ENCODE results near the gene ANAPC15.

Gene ANAPC15

DNA sequence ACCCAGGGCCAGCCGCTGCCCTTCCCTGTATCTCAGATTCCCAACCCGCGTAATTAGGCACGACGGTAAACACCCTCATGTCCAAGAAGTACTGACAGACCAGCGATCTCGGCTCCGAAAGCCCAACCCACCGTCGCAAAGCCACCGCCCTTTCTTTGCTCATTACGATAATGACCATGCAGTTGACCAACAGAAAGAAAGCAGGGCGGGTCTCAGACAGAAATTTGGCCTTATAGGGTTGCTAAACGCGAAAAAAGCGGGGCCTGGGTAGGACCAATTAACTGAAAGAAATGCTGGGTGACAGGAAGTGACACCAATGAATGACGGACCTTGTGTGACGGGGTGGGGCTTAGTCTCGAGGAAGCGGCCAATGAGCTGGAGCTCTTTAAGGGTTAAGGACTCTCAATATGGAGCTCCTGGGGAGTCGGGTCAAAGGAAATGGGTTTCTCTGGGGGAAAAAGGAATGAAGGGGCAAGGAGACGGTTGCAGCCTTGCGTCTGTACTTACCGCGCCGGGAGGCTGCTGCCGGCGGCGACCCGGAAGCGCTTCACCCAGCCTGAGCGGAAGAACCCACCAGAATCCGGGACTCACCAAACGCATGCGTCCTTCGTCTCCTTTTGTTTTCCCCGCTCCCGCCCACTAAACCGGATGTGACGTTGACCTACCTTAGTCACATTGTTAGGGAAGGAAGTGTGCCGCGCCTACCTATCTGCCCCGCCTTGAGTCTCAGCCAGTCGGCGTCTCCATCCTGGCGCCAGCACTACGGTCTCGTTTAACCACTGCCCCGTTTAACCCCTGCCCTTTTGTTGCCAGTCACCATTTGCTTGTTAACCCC lies at the start of gene ANAPC15:
ANAPC15 (minus strand) TSS at position 553 of the 835 bp plus-strand sequence. CDS start 1,419 bp downstream, outside the sequence.
- Histone ChIP-seq H3K4me3 (IDR thresholded peaks at IDR 0.05; ENCODE audit: insufficient read depth, low read depth, low read length) (no peak within 1 kb of the TSS), H4K20me1 (ENCODE audit: insufficient read depth) (no peaks in the 10 kb centered on the region), H3K36me3 (ENCODE audit: insufficient read depth) (no peaks in the 10 kb centered on the region), H3K4me2 (peak within 1 kb of the TSS; percentile 84), H3K4me1 (ENCODE audit: low read depth, poor library complexity, severe bottlenecking) (peaks cover 18% of the 10 kb centered on the region), H3K27ac (peak within 1 kb of the TSS; percentile 83), H3K9ac (peak within 1 kb of the TSS; percentile 84), H3K27me3 (ENCODE audit: insufficient read depth, low read depth) (no peaks in the 10 kb centered on the region), H3K79me2 (ENCODE audit: insufficient read depth, low read depth) (no peaks in the 10 kb centered on the region), H2AFZ (ENCODE audit: low read depth) (peak within 1 kb of the TSS; percentile 61)
- TF ChIP-seq, protein P1, sequence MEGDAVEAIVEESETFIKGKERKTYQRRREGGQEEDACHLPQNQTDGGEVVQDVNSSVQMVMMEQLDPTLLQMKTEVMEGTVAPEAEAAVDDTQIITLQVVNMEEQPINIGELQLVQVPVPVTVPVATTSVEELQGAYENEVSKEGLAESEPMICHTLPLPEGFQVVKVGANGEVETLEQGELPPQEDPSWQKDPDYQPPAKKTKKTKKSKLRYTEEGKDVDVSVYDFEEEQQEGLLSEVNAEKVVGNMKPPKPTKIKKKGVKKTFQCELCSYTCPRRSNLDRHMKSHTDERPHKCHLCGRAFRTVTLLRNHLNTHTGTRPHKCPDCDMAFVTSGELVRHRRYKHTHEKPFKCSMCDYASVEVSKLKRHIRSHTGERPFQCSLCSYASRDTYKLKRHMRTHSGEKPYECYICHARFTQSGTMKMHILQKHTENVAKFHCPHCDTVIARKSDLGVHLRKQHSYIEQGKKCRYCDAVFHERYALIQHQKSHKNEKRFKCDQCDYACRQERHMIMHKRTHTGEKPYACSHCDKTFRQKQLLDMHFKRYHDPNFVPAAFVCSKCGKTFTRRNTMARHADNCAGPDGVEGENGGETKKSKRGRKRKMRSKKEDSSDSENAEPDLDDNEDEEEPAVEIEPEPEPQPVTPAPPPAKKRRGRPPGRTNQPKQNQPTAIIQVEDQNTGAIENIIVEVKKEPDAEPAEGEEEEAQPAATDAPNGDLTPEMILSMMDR (conservative IDR thresholded peaks at IDR 0.05; ENCODE audit: low read depth, low read length), result no peak

DNA sequence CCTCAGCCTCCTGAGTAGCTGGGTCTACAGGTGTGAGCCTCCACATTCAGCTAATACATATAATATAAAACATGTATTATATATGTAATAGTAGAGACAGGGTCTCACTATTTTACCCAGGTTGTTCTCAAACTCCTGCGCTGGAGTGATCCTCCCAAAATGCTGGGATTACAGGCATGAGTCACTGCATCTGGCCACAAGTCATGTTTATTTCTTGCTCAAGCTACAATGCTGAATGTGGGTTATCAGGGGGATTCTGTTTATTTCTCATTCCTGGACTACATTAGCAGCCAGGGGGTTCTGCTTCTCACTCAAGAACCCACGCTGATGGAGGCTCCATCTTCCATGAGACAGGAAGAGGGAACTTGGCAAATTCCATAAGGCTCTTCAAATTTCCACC lies 47.8 kb upstream of the ANAPC15 start:
- no peak overlapping the region for H3K9ac ChIP-seq
- no peaks in the 10 kb centered on the region for H3K27me3 ChIP-seq (ENCODE audit: insufficient read depth, low read depth)
- no peaks in the 10 kb centered on the region for H3K4me1 ChIP-seq (ENCODE audit: low read depth, poor library complexity, severe bottlenecking)
- H3K4me3 ChIP-seq (IDR thresholded peaks at IDR 0.05; ENCODE audit: insufficient read depth, low read depth, low read length), result no peak overlapping the region
- no peak overlapping the region for H2AFZ ChIP-seq (ENCODE audit: low read depth)
- no peaks in the 10 kb centered on the region for H3K79me2 ChIP-seq (ENCODE audit: insufficient read depth, low read depth)
- no peaks in the 10 kb centered on the region for H3K36me3 ChIP-seq (ENCODE audit: insufficient read depth)
- TF ChIP-seq, protein P1 (conservative IDR thresholded peaks at IDR 0.05; ENCODE audit: low read depth, low read length), result no peak
- H3K27ac ChIP-seq, result no peak overlapping the region
- no peaks in the 10 kb centered on the region for H4K20me1 ChIP-seq (ENCODE audit: insufficient read depth)
- no peak overlapping the region for H3K4me2 ChIP-seq

DNA sequence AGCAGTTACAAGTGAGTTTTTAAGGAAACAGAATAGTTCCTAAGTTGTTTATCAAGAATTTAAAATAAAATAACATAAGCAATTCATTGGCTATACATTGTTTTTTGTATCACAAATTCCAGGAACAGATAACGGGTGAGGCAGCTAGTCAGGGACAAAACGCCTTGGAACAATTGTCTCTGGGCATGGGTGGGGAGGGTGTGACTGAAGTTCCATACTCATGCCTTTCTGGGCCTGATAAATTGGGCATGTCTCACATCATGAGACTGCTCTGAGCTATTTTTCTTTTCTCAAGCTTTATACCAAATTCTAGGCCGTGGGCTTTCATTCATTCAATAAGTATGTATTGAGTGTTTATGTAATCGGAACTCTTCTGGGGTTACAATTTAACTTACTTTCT lies 44.6 kb upstream of the ANAPC15 start:
- Histone ChIP-seq H3K27me3 (ENCODE audit: insufficient read depth, low read depth) (no peaks in the 10 kb centered on the region), H3K79me2 (ENCODE audit: insufficient read depth, low read depth) (no peaks in the 10 kb centered on the region), H3K4me3 (IDR thresholded peaks at IDR 0.05; ENCODE audit: insufficient read depth, low read depth, low read length) (no peak overlapping the region), H3K27ac (no peak overlapping the region), H4K20me1 (ENCODE audit: insufficient read depth) (no peaks in the 10 kb centered on the region), H3K36me3 (ENCODE audit: insufficient read depth) (no peaks in the 10 kb centered on the region), H3K4me2 (no peak overlapping the region), H2AFZ (ENCODE audit: low read depth) (no peak overlapping the region), H3K4me1 (ENCODE audit: low read depth, poor library complexity, severe bottlenecking) (no peaks in the 10 kb centered on the region), H3K9ac (no peak overlapping the region)
- TF ChIP-seq, protein P1 (conservative IDR thresholded peaks at IDR 0.05; ENCODE audit: low read depth, low read length), result no peak

DNA sequence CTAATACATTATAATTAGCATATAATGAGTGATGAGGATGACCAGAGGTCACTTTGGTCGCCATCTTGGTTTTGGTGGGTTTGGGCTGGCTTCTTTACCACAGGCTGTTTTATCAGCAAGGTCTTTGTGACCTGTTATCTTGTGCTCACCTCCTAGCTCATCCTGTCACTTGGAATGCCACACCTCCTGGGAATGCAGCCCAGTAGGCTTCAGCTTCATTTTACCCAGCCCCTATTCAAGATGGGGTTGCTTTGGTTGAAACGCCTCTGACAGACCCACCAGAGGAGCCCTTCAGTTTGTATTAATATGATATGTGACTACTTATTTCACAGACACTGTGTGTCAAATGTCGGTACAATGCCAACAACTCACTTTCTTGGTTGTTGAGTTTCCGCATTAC lies 43.3 kb upstream of the ANAPC15 start:
- TF ChIP-seq, protein P1 (conservative IDR thresholded peaks at IDR 0.05; ENCODE audit: low read depth, low read length), result no peak
- Histone ChIP-seq H3K4me3 (IDR thresholded peaks at IDR 0.05; ENCODE audit: insufficient read depth, low read depth, low read length) (no peak overlapping the region), H3K4me1 (ENCODE audit: low read depth, poor library complexity, severe bottlenecking) (no peaks in the 10 kb centered on the region)

More for the DNA sequence above, 43.3 kb upstream of the ANAPC15 start:
- Histone ChIP-seq H3K4me2 (no peak overlapping the region), H3K79me2 (ENCODE audit: insufficient read depth, low read depth) (no peaks in the 10 kb centered on the region), H3K27ac (no peak overlapping the region), H3K9ac (no peak overlapping the region), H4K20me1 (ENCODE audit: insufficient read depth) (no peaks in the 10 kb centered on the region), H2AFZ (ENCODE audit: low read depth) (no peak overlapping the region), H3K27me3 (ENCODE audit: insufficient read depth, low read depth) (no peaks in the 10 kb centered on the region), H3K36me3 (ENCODE audit: insufficient read depth) (no peaks in the 10 kb centered on the region)
